ENCODE data around the gene SRGAP2C.
"Not testable (repeated sequence)": the region's sequence is repeated elsewhere in the genome, so short reads cannot be mapped to it uniquely, and the experiment has no call there.

- TF ChIP-seq ZNF274 (IDR thresholded peaks at IDR 0.05; ENCODE audit: low read depth, low read length); SUZ12 (IDR thresholded peaks at IDR 0.05; ENCODE audit: extremely low read depth, insufficient read depth, insufficient read length): not testable (repeated sequence)
These were observed 72.9 kb downstream of the SRGAP2C start for GRCh38 chr1:121257632-121258031.

Data from NT2/D1 (cell line).